Ovary (tissue), 3 donors: ENCODE measurements around the gene OVCH1.

Experiments used
- CTCF ChIP-seq, 3 donors: fragments of 450-650 bp in 2 of 3; fragments of 200-600 bp in 1 of 3; IDR thresholded peaks; one replicate each; pipeline versions ENCODE4 v1.5.1 to v1.8.0; 2016 to 2022; ENCODE audit warnings: antibody characterized with exemption in 3 of 3, mild to moderate bottlenecking in 1 of 3
- EP300 ChIP-seq: sonication (generic); formaldehyde crosslinking; IDR thresholded peaks from one replicate; pipeline ENCODE4 v1.6.1; 2017; ENCODE audit warnings: antibody characterized with exemption
- donor health status: DM: no; HTN: no; CAD: no.

GRCh38 chr12:29486972-29487371 is 10.5 kb downstream of the OVCH1 start:
- TF ChIP-seq CTCF (IDR thresholded peaks at IDR 0.05) (no peak), EP300 (no peak)
